WTC11 (cell line): ENCODE results near the gene PRXL2C. TPM values are rescaled to one million over a fixed set of nuclear protein-coding genes. Genes with fewer than 3 reads are reported as not detected.

Source experiments
- total RNA-seq: library from RNA; stranded (reverse); gene quantifications from 3 replicates; pipeline ENCODE4 v1.2.3, GENCODE V29; 2021

Gene PRXL2C
- total RNA-seq, 1 experiment from 2014 or later: 7.5 TPM

Other genes with a start within 250 kb of the PRXL2C start
- 6.3 to 7.5 TPM (median 7.4 TPM) in 3 replicates for gene ZNF367, start 236.9 kb downstream of the PRXL2C start, total RNA-seq
- gene HABP4, start 205.1 kb downstream of the PRXL2C start, total RNA-seq: 9.8 to 11.0 TPM (median 10.1 TPM) in 3 replicates
- 57.1 to 61.7 TPM (median 58.5 TPM) in 3 replicates for gene CDC14B, start 35.5 kb downstream of the PRXL2C start, total RNA-seq
- 11.7 to 13.7 TPM (median 13.6 TPM) in 3 replicates for gene ZNF510, start 122.8 kb upstream of the PRXL2C start, total RNA-seq
- gene ZNF782, start 199.2 kb upstream of the PRXL2C start, total RNA-seq: 4.4 to 6.2 TPM (median 5.2 TPM) in 3 replicates